NB4 (cell line): ENCODE data around the gene ZNF821.
"Not testable (repeated sequence)": the region's sequence is repeated elsewhere in the genome, so short reads cannot be mapped to it uniquely, and the experiment has no call there.

ENCODE experiments used
- DNase-seq: peaks from one replicate; pipeline ENCODE4 v3.0.0; 2010; ENCODE audit warnings: low read depth
- H3K4me3 ChIP-seq: one replicate; pipeline ENCODE4 v1.5.1; 2011; ENCODE audit warnings: mild to moderate bottlenecking, low read depth, low read length, moderate library complexity
- CTCF ChIP-seq: IDR thresholded peaks from one replicate; pipeline ENCODE4 v1.5.1; 2012; ENCODE audit warnings: low read depth, low read length
- MAX ChIP-seq: IDR thresholded peaks from 2 replicates; pipeline ENCODE4 v1.6.1; 2011; ENCODE audit warnings: low read depth, low read length
- MYC ChIP-seq: IDR thresholded peaks from 2 replicates; pipeline ENCODE4 v1.6.1; 2011; ENCODE audit warnings: low read depth, low read length
- POLR2A ChIP-seq: IDR thresholded peaks from 2 replicates; pipeline ENCODE4 v1.6.1; 2011; ENCODE audit warnings: mild to moderate bottlenecking; ENCODE audit not compliant: insufficient read length; ENCODE audit errors: extremely low read depth

Gene ZNF821

GRCh38 chr16:71878911-71879310, 5.1 kb downstream of the ZNF821 start:
- DNase-seq = no peak
- TF ChIP-seq CTCF (no peak), POLR2A (no peak), MYC (no peak), MAX (no peak)
- H3K4me3 ChIP-seq = no peak overlapping the region

- DNase-seq = no peak
- H3K4me3 ChIP-seq = no peak overlapping the region
- TF ChIP-seq MAX = no peak
- TF ChIP-seq CTCF = no peak
- TF ChIP-seq POLR2A = no peak
- TF ChIP-seq MYC = no peak
These were observed 10.8 kb downstream of the ZNF821 start for GRCh38 chr16:71873199-71873598.

- no peak for DNase-seq
- TF ChIP-seq POLR2A (no peak), CTCF (no peak), MYC (no peak), MAX (no peak)
- H3K4me3 ChIP-seq = no peak overlapping the region
These were observed 13.2 kb downstream of the ZNF821 start for GRCh38 chr16:71870818-71871217.

- no peak for DNase-seq
- H3K4me3 ChIP-seq = no peak overlapping the region
- TF ChIP-seq POLR2A (no peak), MAX (no peak), MYC (no peak), CTCF (no peak)
These were observed 14.9 kb downstream of the ZNF821 start for GRCh38 chr16:71869089-71869488.

GRCh38 chr16:71867939-71868338, 16.0 kb downstream of the ZNF821 start:
- no peak overlapping the region for H3K4me3 ChIP-seq
- DNase-seq = no peak
- no peak for TF ChIP-seq POLR2A
- no peak for TF ChIP-seq CTCF

- not testable (repeated sequence) for H3K4me3 ChIP-seq, DNase-seq
These were observed 16.8 kb downstream of the ZNF821 start for GRCh38 chr16:71867175-71867574.
